GM12892 (cell line): ENCODE data around the gene DAP.

Source experiments
- DNase-seq: peaks from one replicate; pipeline ENCODE4 v3.0.0; 2011; ENCODE audit not compliant: insufficient read length
- FAIRE-seq: peaks from 2 replicates; lab custom pipeline; 2011; peaks lifted over from hg19 to GRCh38; lab: Jason Lieb, UNC
- POLR2A ChIP-seq: IDR thresholded peaks from 2 replicates; pipeline ENCODE4 v1.6.1; 2011; ENCODE audit warnings: low read depth, low read length, control low read depth
- POLR2AphosphoS5 ChIP-seq: IDR thresholded peaks from 2 replicates; pipeline ENCODE4 v1.6.1; 2011; ENCODE audit warnings: low read depth, low read length, control low read depth
- TAF1 ChIP-seq: IDR thresholded peaks from 2 replicates; pipeline ENCODE4 v1.6.1; 2011; ENCODE audit warnings: low read depth, mild to moderate bottlenecking, control low read depth, low read length, borderline replicate concordance

Gene DAP

DNA sequence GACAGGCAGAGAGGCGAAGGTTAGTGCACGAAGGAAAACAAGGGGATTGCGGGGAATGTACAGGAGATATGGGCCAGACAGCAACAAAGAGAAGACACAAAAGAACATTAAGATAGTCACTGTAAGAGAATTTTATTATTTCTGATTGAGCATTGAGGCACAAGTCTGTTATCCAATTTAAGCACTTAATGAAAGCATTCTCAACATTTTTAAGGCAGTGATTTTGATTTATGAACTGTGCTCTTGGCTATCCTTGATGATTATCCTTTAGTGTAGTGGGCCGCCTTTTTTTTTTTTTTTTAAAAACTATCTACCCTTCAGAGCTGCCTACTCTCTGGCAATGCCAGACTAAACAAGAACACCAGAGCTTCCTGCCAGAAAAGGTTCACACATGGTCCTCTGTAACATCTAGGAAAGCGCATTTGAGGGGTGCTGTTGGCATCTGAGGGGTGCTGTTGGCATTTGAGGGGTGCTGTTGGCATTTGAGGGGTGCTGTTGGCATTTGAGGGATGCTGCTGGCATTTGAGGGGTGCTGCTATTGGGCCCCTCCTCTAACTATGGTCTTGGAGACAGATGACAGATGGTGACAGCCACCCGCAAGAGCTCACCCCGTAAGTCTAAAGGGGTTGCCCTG lies 3.0 kb downstream of the DAP start:
- no peak for DNase-seq
- no peak for TF ChIP-seq POLR2A
- TF ChIP-seq TAF1, result no peak
- no peak for TF ChIP-seq POLR2AphosphoS5
- FAIRE-seq, result no peak

DNA sequence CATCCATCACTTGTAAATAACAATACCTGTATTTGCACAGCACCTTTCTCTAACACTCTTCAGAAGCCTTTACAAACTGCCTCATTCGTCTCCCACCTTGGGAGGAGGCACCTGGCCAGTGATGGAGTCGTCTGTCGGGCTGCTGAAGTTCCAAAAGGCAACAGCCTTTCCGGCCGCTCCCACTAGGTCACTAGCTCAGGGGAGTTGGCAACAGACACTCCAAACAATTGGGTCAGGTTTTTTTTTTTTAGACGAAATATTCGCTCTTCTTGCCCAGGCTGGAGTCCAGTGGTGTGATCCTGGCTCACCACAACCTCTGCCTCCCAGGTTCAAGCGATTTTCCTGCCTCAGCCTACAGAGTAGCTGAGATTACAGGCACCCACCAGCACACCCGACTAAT lies 4.0 kb downstream of the DAP start:
- DNase-seq, result no peak
- TF ChIP-seq POLR2AphosphoS5 (no peak), TAF1 (no peak), POLR2A (no peak)
- FAIRE-seq, result no peak

DNA sequence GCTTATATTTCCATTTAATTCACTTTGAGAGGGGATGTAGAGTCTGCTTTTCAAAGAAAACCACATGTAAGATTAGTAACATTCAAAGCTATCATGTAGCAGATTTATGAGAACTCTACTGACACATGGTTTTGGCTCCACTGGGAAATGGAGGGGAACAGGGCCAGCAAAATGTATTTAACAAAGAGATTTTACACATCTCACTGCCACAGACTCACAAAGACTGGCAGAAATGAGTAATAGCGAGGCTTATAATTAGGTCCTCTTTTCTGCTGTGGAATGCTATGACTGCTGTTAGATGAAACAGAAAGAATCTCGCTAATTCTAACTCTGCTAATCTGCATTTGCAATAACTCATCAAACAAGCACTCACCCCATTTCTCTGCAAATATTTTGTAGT lies 4.5 kb downstream of the DAP start:
- no peak for DNase-seq
- TF ChIP-seq POLR2AphosphoS5, result no peak
- no peak for TF ChIP-seq TAF1
- TF ChIP-seq POLR2A, result no peak
- FAIRE-seq, result no peak

DNA sequence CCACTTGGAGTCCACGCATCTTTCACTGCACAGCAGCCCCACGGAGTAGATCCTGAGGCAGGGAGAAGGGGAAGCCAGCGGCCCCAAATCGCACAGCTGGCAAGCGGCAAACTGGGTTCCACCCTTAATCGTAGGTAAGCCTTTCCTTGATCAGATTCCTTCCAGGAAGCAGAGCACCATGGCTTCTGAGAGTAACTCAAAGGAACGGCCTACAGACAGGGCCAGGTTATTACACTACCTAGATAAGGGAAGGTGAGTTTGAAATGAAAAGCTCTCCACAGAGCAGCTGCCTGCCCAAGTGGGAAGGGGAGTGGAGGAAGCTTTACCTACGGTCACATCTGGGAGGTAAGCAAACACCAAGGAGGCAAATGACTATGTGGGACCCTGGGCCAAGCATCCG lies 7.9 kb downstream of the DAP start:
- no peak for FAIRE-seq
- no peak for TF ChIP-seq TAF1
- TF ChIP-seq POLR2A, result no peak
- no peak for DNase-seq

DNA sequence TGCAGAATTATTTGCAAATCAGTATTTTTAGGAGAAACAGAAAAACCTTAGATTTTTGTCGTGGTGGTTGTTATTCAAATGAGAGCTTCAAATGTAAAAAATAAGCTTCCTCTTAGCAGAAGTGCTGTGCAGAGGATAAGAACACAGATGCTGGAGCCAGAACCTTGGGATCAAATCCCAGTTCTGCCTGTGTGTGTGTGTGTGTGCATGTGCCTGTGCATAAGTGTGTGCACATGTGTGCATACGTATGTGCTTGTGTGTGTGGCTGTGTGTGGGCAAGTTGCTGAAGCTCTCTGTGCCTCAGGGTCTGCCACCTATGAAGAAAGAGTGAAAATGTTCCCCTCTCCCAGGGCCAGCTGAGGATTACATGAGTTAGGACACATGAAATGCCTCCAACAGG lies 8.6 kb downstream of the DAP start:
- DNase-seq (no peak), FAIRE-seq (no peak)
- TF ChIP-seq POLR2A, result no peak
- no peak for TF ChIP-seq POLR2AphosphoS5
- TF ChIP-seq TAF1, result no peak

DNA sequence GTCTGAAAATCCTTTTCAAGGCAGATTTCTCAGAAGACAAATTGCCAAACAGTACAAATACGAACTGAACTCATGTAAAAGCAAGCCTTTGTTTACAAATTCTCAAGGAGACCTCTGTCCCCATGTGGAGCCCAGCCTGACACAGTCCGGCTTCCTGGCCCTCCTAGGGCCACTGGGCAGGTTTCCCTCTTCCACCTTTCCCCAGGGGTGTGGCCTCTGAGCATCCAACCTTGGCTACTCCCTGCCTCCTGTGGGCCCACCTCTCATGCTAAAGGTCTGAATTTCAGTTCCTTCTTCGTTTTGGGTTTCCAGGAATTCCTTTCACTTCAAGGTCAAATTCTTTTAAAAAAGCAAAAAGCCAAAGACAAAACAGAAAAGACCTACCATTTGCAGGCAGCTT lies 10.1 kb downstream of the DAP start:
- FAIRE-seq (no peak), DNase-seq (no peak)
- TF ChIP-seq POLR2AphosphoS5 (no peak), TAF1 (no peak), POLR2A (no peak)

DNA sequence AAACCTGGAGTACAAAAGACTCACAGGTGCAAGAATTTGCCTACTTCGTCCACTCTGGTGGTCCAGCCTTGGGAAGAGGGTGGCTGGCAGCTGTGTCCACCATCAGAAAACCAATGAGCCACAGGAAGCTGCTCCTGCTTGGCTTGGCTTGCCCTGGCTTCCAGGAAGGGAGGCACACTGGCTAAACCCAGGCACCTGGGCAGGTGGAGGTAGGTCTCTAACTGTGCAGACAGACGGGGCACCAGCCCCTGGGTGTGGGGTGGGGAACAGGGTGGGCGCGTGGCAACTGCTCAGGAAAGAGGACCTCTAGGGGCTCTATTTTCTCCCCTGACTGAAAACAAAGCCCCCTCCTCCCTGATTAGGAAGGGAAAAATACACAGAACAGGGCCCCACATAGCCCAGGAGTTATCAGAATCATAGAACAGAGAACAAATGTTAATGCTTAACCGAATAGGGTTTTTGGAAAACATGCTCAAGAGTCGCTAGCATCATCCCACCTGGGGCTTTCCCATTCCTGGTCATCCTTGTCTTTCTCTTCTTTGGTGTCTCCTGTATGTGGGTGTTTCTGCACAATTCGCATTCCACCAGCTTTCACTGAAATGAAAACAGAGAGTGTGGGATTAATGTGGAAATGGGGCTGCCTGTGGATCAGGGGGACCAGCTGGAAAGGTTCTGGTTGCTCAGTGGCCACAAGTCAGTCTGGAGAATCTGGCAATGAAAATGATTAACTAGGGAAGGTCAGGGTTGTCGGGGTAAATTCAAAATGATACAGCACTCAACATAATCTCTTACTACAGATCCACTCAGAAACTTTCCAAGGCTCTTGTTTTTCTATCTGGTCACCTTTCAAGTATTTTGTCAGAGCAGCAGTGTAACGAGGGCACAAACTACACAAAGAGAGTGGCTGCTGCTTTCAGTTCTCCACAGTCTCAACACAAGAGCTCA lies 13.1 kb downstream of the DAP start:
- DNase-seq (no peak), FAIRE-seq (no peak)

DNA sequence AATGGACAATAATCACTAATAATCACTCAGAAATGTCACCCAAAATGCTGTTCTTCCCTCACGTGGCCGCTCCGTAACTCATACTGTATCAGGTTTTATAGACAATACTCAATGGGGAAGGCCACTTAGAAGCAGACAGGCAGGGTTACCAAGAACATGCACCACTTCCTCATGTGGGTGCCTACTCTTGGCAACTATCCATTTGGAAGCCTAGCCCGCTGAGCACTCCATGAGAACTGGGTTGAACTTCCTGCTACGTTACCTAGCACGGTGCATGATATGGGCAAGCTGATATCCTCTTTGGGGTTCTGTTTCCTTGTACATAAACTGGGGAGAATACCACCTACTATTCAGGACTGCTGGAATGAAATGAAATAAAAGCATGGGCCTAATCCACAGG lies 14.3 kb downstream of the DAP start:
- FAIRE-seq (no peak), DNase-seq (no peak)
- TF ChIP-seq POLR2A, result no peak

More for the DNA sequence above, 13.1 kb downstream of the DAP start:
- TF ChIP-seq POLR2A, result no peak
- no peak for TF ChIP-seq TAF1
- TF ChIP-seq POLR2AphosphoS5, result no peak

DNA sequence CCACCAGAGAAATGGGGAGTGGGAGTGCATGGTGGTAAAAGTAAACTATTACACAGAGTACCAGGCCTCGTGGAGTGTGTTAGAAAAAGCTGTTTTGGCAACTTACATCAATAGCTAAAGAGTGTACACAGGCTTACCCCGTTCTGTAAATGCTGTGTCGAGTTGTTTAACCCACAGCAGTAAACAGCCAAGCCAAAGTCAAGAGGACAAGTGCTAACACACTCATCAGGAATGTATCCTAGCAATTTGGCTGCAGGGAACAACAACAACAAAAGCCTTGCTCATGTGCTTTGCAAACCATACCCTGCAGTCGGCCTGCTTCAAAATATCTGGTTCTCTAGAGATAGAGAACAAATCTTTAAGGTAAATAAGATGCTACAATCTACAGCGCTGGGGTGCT lies 15.9 kb downstream of the DAP start:
- no peak for DNase-seq
- no peak for TF ChIP-seq POLR2A
- no peak for TF ChIP-seq TAF1
- no peak for FAIRE-seq

DNA sequence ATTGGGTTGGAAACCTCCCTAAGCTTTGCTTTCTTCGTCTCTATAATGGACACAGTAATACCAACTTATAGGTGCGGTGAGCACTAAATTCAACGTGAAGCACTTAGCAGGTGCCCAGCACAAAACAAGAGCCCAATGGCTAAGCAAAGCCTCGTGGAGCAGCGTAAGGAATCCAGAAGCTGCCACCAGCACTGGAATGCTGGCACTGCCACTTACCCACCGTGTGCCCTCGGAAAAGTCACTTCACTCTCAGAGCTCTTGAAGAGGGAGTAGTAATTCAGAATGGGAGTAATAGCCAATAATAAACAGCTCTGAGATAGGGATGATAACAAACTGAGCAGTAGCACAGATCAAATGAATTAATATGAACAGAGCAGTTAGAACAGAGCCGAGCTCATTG lies 16.4 kb downstream of the DAP start:
- DNase-seq, result no peak
- FAIRE-seq, result no peak
- no peak for TF ChIP-seq POLR2A
- TF ChIP-seq POLR2AphosphoS5, result no peak
- no peak for TF ChIP-seq TAF1

DNA sequence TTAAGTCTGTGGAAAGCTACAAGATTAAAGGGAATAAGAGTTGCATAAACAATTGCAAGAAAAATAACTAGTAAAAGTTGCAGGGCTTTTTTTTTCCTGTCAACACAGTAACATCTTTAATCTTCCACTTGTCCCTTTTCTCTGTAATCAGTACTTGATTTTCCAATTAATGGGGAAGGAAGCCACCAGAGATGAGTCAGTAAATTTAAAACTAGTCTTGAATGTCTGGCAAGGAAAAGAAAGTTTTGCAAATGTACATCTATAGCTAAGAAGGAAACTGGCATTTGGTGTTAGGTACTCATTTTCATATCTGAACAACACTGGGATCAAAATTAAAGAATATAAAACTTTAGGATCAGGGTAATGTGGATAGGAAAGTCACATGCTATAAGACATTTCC lies 17.1 kb downstream of the DAP start:
- FAIRE-seq, result no peak
- no peak for TF ChIP-seq POLR2A
- no peak for DNase-seq

DNA sequence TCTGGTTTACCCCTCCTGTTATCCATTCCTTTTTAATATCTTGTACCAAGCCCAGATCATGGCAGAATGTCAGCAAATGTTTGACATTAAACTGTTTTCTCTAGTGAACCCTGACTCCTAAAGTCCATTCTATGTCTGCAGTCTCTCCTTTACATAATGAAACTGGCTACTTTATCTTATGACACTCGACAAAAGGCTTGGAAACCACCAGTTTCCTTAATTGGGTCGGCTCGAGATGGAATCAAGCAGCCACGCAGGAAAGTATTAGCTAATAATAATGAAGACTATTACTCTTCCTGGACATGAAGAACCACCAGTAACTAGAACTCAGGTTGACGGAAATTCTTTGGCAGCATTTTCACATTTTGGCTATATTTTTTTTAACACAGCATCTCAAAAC lies 17.5 kb downstream of the DAP start:
- FAIRE-seq (no peak), DNase-seq (no peak)
- TF ChIP-seq POLR2AphosphoS5, result no peak
- TF ChIP-seq TAF1, result no peak
- no peak for TF ChIP-seq POLR2A

DNA sequence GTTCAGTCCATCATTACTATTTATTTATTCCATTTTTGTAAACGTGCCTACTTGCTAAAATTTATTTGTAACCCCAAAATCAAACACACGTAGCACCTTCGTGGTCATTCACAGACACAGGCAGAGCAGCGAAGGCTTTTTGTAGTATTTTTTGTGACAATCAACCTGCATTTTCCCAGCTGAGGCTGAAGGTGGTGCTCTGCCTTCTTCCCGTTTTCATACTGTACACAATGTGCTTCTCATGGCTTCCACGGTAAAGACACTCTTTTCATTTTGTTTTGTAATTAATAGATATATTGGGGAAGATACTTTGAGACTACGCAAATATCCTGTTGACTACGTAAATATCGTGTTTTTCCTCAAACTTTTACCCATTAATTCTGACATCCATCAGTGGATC lies 19.4 kb downstream of the DAP start:
- FAIRE-seq, result no peak
- no peak for TF ChIP-seq TAF1
- no peak for TF ChIP-seq POLR2AphosphoS5
- no peak for TF ChIP-seq POLR2A

More for the DNA sequence above, 19.4 kb downstream of the DAP start:
- no peak for DNase-seq
